C4-2B (cell line): ENCODE results near the gene VPS33A.

Experiments used
- CTCF ChIP-seq: fragments of 450-650 bp; conservative IDR thresholded peaks from 2 replicates; pipeline ENCODE4 v1.5.1; 2017; ENCODE audit warnings: mild to moderate bottlenecking
- ZFX ChIP-seq: fragments of 450-650 bp; IDR thresholded peaks from 2 replicates; pipeline ENCODE4 v1.6.1; 2017

- TF ChIP-seq CTCF (no peak), ZFX (no peak)
These were observed 9.9 kb upstream of the VPS33A start for GRCh38 chr12:122276242-122276641.
